HG03575 (cell line): Measurements from ENCODE around the gene ECEL1.

ENCODE experiments used
- ATAC-seq: cut with Tn5 transposase; IDR thresholded peaks from one replicate; pipeline ENCODE4 v1.9.1; 2021; ENCODE audit not compliant: unreplicated experiment, insufficient number of reproducible peaks, low FRiP score; ENCODE audit errors: extremely low read depth

The ECEL1 gene

DNA sequence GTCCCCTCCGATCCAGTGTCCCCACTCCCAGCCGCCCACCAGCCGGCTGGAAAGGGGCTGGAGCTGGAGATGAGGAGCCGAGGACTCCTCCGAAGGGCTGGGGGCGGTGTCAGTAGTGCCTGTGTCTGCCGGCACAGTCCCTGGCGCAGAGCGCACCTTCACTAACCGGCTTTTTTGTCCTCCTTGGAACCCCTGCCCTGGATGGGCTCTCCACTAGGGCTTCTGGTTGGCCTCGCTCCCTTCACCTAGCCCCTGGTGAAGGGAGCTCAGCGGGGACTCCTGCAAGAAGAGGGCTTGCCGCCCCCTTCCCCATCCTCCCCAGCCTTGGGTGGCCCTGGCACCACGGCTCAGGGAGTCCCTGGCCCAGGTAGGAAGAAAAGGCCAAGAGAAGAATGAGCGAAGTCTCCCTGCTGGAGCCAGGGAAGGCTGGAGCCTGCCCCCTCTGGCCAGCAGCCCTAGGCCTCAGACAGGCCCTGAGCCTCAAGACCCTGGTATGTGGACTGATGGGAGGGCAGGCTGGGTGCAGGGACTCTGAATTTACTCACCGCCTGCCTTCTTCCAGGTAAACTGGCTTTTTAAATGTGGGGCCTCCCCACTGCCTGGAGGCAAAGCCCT lies 570 bp upstream of the ECEL1 start:
- no peak for ATAC-seq

DNA sequence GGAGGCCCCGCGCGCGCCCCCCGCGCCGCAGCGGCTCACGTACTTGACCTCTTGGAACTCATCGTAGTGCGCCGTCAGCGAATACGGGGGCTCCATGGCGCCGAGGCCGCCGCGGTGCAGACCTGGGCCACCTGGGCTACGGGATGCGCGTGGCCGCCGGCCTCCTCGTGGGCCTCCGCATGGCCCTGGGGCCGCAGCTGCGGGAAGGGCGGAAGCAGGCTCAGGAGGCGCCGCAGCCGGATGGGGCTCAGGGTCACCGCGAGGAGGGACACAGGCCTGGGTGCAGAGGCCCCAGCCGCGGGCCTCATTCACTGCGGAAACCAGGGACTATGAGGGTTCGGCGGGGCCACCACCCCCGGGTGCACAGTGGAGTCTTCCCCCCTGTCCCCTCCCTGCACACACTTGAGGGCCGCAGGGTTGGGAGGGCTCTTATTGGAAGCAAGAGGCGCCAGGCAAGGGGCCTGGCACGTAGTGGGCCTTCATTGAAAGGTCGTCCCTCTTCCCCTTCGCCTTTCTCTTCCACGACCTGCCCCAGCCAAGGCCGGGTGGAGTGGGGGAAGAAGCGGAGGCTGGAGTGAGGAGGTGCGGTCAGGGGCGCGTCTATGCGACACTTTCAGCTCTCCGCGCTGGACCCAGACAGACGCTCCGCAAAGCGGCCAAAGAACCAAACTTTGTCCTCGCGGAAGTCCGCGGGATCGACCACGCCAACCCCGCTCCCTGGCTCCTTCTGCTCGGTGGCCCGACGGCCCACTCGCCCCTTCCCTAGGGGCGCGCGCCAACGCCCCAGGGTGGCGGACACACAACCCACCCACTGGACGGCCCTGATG lies 863 bp downstream of the ECEL1 start:
- no peak for ATAC-seq

DNA sequence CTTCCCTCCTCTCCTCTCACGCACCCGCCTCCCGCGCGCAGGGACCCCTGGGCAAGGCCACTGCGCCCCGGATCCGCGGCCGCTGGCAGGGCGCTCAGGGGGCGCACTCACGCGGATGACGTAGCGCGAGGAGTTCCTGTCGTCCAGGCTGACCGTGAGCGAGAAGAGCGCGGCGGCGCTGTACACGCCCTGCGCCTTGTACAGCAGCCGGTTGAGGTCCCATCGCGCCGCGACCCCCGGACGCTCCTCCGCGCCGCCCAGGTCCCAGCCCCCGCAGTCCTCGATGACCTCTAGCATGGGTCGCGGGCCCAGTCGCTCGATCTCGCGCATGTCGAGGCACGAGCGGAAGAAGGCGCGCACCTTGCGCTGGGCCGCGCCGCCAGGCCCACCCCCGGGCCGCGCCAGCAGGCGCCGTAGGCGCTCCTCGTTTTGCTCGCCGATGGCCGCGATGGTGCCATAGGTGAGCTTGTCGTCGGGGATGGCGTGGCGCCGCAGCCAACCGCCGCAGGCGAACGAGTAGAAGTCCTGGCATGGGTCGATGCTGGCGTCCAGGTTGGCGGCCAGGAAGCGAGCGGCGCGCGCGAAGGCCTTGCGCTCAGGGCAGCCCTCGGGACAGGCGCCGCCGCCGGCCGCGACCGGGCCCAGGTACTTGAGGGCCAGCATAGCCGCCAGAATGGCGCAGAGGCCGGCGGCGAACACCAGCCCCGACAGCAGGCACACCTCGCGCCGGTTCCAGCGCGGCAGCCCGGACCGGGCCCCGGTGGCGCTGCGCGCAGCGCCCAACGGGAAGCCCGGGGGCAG lies 1.7 kb downstream of the ECEL1 start:
- no peak for ATAC-seq

DNA sequence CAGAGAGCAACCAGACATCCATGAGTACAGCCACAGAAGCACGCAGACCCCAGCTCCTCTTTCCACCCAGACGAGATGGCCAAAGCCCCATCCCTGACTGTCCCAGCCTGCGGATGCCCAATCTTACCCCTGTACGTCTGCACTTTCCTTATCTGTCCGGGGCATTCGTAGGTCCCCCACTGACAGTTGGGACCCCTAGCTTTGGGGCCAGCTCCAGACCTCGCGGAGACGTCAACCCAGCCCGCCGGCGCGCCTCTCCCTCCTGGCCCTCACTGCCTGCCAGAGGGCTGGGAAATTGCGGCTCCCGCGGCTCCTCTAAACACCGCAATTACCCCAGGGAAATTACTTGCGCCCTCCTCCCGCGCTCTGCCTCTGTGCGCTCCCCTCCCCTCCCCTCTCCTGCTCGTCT lies 2.3 kb downstream of the ECEL1 start:
- no peak for ATAC-seq

DNA sequence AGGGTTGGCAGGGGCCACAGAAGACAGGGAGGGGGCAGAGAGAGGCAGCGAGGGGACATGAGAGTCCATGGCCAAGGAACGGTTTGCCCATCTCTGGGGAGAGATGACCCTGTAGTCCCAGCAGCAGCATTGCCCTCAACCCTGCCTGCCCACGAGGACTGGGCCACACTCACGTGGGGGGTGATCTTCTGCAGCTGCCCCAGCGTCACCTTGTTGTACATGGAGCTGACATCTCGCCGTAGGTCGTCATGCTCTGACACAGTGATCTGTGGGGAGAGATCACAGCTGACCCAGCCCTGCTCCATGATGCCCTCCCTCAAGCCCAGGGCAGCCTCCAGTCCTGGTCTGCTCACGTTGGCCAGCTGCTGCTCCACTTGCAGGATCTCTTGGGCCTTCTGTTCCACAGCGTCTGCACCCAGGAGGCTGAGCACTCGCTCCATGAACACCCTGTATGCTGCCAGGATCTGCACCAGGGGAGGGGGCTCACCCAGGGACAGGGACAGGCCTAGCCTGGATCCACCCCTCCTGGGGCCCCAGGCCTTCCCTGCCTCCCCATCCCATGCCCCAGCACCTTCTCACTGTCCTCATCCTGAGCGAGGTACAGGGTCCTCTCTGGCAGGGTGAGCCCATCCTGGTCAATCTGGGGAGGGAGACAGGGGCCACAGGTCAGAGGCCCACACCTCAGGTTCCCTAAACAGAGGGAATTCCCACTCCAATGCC lies 2.8 kb downstream of the ECEL1 start:
- ATAC-seq, result no peak

DNA sequence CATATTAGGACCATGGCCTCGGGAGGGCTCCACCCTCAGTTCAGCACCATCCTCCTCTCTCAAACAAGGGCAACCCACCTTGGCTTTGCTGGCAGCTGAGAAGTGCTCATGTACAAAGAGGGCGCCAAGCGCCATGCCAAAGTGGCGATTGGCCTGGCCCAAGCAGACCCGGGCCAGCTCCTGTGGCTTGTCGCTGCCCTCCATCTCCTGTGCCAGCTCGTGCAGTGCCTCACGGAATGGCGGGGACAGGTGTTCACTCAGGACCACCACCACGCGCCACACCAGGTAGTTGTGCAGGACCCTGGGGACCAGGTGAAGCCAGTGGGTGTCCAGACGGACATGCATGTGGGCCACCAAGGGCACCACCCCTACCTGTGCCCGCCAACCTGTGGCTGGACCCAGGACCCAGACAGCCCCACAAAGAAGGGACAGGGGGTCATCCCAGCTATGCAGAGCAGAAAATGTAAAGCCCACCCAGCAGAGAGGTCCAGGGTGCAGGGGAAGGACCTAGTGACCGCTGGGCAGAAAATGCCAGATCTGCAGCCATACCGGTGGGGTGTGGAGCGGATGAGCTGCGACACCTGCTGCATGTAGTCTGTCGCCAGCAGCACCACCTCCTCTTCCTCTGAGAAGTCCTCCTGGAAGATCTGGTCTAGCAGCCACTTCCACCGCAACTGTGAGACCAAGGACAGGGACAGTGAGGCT lies 3.6 kb downstream of the ECEL1 start:
- ATAC-seq, result no peak

DNA sequence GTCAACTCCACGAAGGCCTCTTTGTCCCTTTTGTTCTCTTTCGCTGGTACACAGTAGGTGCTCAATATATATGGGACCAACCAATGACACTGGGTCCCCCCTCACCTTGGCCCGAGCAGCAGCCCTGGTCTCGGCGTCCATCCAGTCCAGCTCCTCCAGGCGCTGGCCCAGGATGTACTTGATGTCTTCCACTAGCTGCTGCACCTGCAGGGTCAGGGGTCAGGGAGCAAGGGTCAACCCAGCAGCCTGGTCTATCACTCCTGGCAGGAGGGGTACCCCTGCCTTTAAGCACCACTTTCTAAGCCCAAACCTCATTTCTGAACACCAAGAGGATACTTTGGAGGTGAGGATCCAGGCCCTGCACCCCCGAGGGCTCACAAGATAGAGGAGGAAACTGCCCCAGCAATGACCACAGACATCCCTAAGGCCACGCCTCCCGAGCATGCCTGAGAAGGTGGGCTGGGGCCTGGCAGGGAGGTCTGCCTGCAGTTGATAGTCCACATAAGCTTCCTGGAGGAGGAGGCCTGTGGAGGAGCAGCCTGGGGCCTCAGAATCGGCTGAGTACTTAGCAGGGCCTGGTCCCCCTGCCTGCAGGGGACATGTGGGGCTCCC lies 4.2 kb downstream of the ECEL1 start:
- ATAC-seq, result no peak

DNA sequence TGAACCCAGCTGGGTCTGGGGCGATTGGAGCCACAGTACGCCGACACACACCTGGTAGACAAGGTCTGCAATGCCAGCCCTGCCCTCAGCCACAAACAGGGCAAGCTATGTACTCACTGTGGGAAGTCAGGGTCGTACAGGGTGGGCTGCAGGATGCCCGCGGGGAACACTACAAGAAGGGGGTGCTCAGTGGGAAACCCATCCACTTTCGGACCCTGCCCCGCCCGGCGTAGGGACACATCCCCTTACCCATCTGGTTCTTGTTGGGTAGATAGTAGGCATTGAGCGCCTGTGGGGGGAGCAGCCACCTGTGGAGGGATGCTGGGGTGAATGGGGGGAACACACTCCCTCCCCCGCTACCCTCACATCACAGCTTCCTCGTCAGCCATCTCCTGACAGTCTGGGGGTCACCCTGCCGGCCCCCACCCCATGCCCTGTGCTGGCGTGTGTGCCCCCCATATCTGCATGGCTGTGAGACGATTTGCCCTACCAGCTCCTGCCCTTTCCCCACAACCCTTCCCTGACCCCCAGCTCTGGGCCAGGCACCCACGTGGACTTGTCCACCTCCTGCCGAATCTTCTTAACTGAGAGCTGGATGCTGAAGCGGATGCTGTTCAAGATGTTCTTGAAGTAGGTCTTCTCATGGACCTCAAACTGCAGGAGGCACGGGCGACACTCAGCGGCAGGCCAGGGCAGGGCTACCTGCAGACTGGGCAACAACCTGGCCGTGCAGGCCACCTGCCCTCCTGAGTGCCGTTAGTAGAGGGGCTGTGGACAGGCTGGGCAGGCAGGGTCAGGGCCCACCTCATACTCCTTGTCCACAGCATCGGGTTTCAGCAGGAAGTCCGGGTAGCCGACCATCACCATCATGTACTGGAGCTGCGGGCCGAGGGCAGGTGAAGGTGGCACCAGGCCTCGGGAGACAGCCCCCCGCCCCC lies 5.1 kb downstream of the ECEL1 start:
- no peak for ATAC-seq

DNA sequence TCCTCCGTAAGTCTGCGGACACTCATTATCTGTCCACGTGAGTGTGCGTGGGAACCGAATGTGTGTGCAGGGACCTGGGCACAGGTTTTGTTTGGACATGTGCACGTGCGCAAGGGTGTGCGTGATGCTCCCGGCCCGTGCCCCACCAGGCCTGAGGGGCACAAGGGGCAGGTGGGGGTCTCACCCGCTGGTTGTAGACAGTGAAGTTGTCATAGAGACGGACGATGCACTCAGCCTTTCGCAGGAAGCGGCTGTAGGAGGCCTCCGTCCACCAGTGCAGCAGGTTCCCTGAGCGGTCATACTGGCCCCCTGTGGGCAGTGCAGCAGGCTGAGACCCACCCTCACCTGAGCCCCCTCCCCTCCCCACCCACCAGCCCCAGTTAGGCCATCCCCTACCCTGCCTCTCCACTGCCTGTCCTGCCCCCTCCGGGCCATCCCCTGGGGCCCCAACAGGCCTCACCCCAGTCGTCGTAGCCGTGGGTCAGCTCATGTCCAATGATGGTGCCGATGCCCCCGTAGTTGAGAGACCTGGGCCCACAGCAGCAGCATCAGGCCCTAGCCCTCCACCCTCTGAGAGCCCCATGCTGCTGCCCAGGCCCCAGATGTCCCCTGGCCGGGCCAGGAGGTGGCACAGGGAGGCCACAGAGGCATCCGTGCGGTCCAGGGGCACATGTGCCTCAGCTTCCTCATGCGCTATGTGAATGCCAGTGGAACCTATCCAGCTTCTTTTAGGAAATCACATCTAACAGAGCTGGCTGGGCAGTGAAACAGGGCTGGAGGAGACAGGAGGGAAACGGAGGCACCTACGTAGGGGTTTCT lies 6.1 kb downstream of the ECEL1 start:
- no peak for ATAC-seq

DNA sequence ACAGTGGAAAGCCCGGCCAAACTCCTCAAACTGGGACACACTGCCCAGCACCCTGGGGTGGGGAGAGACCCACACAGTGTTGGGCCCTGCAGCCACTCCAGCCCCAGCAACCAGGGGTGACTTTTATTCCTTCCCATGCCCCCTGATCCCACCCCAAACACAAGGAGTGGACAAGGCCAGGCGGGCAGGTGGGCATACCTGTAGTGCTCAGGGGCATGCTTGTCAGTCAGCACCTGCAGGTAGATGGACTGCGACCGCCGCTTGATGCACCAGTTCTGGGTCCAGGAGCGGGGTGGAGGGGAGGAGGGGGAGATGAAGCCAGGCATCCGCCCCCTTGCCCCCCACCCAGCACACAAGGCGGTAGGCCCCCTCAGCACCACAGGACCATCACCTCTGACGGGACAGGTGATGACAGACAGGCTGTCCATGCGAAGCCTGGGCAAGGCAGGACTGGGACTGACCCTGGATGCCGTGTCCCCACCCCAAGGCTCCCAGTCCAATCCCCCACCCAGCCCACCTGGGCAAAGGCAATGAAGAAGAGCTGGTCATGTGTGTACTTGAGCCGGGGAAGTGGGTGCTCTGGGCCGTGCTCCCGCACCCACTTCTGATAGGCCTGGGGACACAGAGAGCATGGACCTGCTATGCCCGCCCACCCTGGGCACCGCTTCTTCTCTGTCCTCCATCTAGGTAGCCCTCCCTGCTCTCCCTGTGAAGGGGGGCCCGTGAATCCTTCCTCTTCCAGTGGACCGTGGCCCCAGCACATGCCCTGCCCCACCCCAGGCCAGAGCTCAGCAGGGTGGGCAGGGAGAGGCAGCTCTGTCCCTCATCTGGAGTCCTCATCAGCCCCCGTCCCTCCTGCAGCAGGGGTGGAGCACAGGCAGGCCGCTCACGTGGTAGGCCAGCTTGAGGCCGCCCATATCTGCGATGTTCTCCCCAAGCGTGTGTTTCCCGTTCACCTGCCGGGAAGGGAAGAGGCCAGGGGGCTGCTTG lies 7.1 kb downstream of the ECEL1 start:
- ATAC-seq, result no peak

DNA sequence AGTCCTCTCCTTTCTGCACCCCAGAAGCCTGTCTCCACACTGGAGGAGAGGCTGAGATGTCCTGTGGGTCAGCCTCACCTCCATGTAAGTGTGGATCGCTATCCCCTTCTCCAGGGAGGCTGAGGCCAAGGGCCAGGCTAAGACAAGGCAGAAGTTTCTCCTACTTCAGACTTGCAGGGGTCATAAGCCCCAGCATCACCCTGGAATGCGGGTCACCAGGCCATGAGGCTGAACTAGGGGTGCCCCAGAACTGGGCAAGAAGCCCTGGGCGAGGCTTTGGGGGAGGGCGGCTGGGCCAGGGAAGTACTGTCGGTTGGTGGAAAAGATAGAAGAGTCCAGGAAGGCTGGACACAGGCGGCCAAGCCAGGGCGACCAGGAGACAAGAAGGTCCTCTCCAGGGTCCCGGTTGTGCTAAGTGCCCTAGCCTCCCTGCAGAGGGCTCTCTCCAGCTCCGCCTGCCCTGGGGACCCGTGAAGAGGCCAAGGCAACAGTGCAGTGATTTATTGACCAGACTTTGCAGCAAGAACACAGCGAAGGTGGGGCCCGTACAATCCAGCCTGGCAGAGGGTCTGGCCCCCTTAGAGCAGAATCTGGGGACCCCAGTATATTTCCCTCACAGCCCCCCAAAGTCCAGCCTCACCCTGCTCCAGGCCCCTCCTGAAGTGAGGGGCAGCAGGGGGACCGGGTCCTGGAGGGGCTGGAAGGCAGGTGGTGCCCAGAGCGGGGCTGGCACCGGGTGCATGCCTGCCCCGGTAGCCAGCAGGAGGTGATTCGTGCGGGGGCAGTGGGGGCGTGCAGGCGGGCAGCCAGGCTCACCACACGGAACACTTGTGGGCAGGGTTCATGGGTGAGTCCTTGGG lies 8.1 kb downstream of the ECEL1 start:
- no peak for ATAC-seq

DNA sequence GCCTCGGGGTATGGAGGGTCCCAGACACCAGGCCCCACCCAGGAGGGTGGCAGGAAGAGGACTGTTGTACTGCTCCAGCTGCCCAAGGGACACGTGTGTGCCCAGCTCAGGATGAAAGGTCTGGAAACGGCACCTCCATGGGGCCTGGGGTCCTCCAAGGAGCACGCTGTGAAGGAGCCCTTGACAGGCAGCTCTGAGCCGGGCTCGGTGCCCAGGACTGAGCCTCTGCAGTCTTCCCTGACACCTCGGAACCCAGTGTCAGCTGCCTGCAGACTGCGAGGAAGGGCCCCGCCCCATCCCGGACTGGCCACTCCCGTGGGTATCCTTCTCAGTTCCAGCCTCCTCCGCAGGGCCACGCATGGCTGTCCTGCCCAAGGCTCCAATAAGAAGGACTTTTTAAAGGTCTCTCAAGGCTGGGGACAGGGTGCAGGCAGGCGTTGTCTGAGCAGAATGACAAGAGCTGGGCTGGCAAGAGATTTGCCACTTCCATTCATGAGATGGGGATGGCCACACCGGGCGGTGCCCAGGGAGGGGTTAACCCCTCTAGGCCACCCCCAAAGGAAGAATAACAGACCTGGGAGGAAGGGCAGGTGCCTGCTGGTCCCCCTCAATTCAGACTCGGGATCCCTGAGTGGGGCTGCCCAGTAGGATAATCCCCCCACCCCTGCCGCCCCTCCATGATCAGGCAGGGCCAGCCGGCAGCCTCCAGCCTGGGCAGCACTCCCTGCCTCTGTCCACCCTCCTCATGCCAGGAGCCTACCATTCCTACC lies 8.9 kb downstream of the ECEL1 start:
- ATAC-seq, result no peak

DNA sequence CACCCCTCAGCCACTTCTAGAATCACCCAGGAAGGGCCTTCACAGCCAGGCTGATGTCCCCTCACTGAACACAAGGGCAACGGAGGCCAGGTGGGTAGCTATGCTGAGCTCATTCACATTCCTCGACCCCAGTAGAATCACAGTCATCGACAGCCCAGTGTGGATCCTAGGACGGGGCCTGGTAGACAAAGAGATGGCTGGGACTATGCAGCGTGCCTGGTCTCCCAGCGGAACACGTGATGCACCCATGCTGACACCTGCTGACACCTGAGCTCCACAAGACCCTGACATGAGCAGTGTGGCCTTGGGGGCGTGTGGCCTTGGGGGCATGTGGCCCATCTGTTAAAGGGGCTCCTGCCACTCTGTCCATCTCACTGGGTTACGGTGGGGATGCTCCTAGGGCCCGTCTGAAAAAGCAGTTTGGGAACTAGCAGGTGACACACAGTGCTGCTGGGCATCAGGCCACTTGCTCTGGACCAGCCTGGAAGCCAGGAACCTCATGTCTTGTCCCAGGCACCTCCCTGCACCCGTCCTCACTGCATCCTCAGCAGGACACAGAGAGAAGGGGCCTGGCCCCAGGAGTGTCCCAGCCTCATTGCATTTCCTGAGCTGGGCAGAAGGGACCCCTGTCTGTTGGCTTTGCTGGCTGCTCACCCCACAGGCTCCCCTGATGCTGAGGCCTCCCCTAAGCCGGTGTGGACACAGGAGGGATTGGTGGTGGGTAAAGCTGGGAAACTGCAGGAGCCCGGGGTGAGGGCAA lies 9.7 kb downstream of the ECEL1 start:
- ATAC-seq, result no peak
